Body of pancreas (tissue), 4 donors: ENCODE data around the gene IRAG1.

Source experiments
- POLR2A ChIP-seq, 3 donors: fragments of 450-650 bp; IDR thresholded peaks; one replicate each; pipeline ENCODE4 v1.6.1; 2016; ENCODE audit warnings: antibody characterized with exemption in 3 of 3, mild to moderate bottlenecking in 2 of 3
- TF ChIP-seq, protein P1 (sequence below), 7 experiments: fragments of 450-650 bp in 4 of 7; fragments of 200-600 bp in 3 of 7; sonication (generic) in 3 of 7; IDR thresholded peaks; one replicate each; pipeline ENCODE4 v1.5.1; 2016 to 2019; ENCODE audit warnings: antibody characterized with exemption in 7 of 7

DNA sequence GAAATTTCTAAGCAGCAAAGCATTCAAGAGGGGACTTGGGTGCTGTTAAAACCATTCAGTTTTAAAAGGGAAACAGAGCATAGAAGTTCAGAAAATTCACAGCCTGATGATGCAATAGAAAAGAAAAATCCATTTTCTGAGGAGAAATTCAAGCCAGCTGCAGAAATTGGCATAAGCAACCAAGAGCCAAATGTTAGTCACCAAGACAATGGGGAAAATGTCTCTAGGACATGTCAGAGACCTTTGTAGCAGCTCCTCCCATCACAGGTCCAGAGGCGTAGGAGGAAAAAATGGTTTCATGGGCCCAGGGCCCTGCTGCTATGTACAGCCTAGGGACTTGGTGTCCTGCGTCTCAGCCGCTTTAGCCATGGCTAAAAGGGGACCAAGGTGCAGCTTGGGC is 5.5 kb upstream of the IRAG1 start:
- TF ChIP-seq, protein P1, sequence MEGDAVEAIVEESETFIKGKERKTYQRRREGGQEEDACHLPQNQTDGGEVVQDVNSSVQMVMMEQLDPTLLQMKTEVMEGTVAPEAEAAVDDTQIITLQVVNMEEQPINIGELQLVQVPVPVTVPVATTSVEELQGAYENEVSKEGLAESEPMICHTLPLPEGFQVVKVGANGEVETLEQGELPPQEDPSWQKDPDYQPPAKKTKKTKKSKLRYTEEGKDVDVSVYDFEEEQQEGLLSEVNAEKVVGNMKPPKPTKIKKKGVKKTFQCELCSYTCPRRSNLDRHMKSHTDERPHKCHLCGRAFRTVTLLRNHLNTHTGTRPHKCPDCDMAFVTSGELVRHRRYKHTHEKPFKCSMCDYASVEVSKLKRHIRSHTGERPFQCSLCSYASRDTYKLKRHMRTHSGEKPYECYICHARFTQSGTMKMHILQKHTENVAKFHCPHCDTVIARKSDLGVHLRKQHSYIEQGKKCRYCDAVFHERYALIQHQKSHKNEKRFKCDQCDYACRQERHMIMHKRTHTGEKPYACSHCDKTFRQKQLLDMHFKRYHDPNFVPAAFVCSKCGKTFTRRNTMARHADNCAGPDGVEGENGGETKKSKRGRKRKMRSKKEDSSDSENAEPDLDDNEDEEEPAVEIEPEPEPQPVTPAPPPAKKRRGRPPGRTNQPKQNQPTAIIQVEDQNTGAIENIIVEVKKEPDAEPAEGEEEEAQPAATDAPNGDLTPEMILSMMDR (IDR thresholded peaks at IDR 0.05): no peak
- no peak for TF ChIP-seq POLR2A (IDR thresholded peaks at IDR 0.05)
